ENCODE measurements around the gene EHBP1.

The EHBP1 gene

DNA sequence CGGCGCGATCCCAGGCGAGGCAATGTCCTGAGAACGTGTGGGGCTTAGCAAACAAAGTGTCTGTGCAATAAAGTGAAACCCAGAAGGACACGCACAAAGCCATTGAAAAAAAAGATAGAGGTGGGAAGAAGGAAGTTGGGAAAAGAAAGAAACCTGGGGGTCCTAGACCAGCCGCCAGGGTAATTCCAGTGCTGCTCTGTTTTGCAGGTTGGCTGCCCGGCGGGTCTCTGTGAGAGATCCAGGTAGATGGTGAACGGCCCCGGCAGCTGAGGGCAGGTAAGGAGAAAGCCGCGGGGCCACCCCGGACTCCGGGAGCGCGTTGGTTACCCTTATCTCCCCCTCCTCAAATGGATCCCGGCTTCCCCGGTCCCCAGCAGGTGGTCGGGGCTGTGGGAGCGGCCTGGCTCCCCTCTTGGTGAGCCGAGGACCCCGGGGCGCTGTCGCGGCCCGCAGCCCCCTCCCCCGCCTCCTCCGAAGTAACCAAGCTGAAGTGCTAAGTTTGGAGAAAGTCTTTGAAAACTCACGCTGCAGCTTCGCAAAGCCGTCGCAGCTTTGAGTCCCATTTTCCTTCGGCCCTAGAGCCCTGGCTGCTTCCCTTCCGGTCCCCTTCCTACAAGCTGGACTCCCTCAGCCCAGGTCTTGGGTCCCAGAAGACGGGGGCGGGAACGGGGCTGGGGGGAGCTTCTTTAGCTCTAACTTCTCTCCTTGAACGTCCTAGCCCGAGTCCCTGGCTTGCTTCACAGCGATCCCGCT lies 345.7 kb downstream of the EHBP1 start:
- no peak for DNase-seq (ENCODE audit: low read depth, low spot score)

DNA sequence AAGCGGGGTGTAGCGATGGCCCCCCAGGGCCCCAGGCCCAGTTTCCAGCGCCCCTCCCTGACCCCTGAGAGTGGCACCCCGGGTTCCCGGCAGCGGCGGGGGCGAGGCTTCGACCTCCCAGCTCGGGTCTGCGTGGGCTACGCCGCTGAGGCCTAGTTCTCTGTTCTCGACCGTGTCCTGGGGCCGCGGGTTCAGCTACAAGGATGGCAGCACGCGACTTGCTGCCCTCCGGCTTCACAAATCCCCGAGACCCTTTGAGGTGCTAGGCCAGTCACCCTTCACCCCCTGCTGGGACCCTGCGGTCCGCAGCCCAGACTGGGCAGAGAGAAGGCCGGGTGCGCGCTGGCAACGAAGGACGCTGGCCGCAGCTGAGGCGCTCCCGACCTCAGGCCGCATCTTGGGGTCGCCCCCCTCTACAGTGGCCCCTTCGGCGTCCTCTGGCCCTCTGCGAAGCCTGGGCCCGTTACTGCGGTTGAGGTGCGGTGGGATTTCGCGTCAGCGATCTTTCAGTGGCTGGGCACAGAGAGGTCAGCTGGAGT lies 346.4 kb downstream of the EHBP1 start:
- no peak for DNase-seq (ENCODE audit: low read depth, low spot score)

DNA sequence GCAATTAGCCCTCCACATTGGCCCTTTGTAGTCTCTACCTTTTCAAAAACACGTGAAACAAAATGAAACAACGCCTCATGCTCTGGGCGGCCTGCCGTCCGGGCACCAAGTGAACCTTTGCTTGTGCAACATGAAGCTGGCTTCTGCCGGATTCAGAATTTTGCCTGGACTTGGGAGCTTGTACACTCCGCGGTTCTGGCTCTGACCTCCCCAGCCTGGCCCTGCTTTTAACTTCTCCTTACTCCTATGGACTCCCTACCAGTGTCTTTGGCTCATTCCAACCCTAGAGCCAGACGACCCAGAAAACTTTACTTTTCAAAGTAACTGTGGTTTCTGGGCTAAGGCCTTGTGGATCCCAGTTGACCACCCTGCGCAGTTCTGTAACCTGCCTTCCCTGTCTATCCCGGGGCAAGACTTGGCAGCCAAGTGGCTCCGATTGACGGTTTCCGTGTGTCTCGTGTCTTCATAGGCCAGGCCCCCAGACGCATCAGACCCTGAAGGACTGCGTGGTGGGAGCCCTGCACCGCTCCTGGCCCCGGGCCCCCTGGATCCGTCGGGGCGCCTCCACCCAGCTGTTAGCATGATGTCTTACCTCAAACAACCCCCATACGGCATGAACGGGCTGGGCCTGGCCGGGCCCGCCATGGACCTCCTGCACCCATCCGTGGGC lies 347.0 kb downstream of the EHBP1 start:
- DNase-seq (ENCODE audit: low read depth, low spot score): no peak

DNA sequence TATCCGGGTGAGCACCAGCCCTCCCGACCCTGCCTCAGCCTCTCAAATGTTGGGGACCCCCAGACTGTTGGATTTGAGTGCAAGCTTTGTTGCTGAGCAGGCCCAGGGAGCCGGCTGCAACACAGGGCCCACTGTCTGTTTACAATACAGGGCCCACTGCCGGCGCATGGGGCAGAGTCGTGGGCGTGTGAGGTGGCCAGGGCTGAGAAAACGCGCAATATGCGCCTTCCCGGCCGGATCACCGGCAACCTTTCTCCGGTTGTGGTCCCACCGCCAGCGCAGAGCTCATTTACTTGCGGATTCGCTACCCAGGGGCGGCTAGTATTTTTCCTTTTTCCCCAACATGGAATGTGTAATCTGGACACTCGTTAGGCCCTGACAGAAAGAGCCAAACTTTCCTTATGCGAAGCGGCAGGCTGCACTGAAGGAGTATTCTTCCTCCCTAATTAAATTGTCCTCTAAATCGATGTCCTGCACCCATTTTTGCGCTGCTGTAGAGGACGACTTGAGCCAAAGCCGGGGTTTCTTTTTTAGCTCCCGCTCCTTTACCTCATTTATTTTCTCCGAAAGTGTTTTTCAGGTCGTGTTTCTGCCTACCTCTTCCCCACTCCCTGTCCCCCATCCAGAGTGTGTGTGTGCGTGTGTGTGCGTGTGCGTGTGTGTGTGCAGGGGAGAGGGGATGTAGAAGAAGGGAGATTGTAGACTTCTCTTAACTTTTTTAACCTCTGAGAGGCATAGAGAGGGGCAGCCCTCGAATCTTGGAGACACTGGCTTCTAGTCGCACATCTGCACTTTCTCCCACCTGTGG lies 347.8 kb downstream of the EHBP1 start:
- DNase-seq (ENCODE audit: low read depth, low spot score): no peak

DNA sequence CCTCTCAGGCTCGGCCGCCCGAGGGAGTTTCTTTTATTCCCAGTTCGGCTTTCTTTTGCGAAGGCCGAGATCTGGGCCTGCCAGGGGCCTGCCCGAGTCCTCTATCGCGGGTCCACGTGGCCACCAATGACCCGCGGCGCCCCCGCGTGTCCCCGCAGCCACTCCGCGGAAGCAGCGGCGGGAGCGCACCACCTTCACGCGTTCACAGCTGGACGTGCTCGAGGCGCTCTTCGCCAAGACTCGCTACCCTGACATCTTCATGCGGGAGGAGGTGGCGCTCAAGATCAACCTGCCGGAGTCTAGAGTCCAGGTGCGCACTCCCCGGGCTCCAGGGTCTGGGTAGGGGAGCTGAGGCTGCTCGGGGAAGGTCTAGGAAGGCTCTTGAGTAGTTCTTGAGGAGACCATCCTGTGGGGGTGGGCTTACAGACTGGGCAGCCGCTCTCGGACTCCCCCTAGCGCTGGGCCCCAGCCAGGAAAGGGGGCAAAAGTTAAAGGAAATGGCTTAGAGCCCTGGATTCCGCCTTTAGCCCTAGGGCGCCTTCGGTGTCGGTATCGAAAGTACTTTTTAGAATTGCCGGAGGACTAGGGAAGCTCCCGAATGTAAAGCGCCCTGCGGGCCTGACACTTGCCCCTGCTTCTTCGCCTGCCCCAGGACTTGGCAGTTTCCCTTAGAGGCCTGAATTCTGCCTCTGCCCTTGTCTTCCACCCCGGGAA lies 348.5 kb downstream of the EHBP1 start:
- DNase-seq (ENCODE audit: low read depth, low spot score): no peak

DNA sequence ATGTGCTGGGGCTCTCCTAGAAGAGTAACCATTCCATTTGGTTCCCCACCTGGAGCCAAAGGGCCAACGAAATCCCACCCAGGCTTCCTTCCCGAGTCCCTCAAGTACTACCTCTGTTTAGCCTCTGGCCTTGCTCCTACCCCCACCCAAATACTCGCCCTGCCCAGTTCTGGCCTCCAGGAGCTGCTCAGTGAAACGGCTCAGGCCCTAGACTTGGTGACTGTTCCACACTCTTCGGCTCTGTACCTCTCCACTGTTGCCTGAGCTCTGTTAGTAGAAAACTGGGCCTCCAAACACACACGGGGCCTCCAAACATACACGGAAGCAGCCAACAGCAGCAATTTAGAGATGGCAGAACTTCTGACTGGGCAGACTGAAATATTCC lies 349.3 kb downstream of the EHBP1 start:
- DNase-seq (ENCODE audit: low read depth, low spot score): no peak

DNA sequence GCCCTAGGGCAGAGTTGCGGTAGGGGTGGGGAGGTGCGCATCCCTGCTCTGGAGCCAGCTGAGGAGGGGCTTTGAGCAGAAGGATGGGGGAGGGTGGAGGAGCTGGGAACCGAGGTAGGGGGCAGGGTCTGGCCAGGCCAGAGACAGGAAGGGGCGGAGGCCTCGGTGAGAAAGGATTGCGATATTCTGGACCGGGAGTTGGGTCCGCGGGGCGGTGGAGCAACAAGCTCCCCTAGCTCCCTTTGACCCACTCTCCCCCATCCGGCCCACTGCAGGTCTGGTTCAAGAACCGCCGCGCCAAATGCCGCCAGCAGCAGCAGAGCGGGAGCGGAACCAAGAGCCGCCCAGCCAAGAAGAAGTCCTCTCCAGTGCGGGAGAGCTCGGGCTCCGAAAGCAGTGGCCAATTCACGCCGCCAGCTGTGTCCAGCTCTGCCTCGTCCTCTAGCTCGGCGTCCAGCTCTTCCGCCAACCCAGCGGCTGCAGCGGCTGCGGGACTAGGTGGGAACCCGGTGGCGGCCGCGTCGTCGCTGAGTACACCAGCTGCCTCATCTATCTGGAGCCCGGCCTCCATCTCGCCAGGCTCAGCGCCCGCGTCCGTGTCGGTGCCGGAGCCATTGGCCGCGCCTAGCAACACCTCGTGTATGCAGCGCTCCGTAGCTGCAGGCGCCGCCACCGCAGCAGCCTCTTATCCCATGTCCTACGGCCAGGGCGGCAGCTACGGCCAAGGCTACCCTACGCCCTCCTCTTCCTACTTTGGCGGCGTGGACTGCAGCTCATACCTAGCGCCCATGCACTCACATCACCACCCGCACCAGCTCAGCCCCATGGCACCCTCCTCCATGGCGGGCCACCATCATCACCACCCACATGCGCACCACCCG lies 350.0 kb downstream of the EHBP1 start:
- no peak for DNase-seq (ENCODE audit: low read depth, low spot score)

DNA sequence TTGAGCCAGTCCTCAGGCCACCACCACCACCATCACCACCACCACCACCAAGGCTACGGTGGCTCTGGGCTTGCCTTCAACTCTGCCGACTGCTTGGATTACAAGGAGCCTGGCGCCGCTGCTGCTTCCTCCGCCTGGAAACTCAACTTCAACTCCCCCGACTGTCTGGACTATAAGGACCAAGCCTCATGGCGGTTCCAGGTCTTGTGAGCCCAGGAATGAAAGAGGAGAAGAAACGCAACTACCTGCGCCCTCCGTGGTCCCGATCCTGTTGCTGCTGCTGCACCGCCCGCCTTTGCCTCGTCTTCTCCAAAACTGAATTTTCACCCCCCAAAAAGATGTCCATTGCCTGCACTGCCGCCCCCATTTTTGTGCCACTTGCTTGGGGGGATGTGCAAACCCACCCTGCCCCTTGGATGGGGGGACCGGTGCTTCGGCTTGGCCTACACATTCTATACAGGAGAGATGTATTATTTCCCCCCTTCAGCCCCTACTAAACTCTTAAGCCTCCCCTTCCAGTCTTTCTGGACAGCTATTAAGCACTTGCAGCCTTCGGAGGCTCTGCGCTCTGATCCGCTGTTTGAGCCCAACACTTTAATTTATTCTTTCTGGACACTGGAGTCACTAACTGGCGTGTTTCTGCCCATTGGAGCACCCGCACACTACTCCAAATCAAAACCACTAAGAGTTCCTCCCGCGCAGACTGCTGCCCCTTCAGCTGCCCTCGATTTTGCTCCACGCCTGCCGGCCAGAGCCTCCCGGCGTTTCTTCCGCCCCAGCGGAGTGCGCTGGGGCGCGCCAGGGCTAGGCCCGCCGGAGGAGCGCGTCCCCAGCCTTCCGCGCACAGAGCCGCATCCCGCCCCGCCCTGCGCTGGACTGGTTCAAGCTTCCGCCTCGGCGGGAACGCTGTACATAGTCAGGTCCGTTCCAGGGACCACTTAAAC lies 350.9 kb downstream of the EHBP1 start:
- no peak for DNase-seq (ENCODE audit: low read depth, low spot score)

DNA sequence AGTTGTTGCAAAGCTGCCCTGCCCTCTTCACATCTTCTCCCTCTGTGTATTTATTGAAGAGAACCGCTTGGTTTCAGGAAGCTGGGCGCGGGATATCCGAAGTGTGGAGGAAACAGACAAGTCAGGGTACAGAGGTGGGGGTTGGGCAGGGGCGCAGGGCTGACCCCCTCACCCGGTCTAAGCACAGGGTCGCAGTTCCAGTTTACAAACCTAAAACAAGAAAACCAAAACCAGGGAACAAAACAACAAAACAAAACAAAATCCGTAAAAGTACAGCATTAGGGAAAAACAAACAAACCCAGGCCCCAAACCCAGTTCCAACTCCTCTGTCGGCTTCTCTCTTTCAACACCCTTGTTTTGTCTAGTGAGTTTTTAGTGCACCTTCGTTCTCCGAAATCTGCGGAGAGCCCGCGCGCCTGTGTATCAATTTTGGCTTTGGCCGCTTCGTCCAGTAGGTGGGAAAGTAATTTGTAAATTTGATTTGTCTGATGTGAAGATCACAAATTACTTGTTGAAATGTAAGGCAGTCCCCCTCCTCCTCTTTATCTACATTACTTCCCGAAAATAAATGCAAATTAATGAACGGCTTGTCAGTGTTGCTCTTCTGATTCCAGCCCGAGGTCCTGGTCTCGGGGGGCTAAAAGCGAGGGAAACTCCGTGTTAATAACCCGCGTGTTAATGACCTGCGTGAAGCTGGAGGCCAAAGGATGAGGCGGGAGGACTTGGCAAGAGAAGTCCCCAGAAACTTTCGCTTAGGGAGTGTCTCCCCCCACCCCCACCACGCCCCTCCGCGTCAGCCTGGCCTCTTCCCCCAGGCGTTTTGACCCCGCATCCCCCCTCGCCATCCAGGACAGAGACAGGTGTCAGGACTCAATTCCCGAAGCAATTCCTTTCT lies 352.0 kb downstream of the EHBP1 start:
- DNase-seq (ENCODE audit: low read depth, low spot score): no peak

DNA sequence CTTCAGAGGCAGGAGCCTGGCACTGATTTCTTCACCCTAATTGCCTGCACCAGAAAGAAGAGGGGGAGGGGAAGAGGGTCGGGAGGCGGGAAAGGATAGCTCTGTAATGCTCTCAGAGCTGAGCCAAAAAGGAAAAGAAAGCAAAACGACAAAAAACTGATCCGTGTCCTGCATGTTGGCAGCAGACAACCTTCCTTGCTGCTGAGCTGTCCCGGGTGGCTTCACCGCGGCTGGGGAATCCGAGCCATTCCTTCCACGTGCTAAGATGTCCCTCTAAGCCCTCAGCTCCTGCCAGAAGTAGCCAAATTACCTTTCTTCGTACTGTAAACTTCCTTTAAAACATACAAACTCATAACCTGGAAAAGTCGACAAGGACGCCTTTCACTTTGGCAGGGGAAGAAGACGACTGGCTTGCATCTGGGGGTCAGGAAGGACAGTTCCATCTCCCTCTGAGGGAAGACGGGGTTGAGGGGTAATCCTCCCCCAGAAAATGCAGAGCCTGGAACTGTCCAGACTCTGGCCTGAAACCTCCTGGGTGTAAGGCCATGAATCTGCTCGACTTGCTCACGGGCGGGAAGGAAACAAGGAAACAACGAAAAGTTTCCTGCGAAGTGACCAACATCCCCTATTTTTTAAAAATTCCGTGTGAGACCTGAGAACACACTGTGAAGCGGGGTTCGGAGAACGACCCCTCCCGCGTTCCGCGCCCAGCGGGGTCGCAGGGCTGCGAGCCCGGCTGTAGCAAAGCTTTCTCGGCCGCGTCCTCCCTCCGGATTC lies 352.8 kb downstream of the EHBP1 start:
- no peak for DNase-seq (ENCODE audit: low read depth, low spot score)

DNA sequence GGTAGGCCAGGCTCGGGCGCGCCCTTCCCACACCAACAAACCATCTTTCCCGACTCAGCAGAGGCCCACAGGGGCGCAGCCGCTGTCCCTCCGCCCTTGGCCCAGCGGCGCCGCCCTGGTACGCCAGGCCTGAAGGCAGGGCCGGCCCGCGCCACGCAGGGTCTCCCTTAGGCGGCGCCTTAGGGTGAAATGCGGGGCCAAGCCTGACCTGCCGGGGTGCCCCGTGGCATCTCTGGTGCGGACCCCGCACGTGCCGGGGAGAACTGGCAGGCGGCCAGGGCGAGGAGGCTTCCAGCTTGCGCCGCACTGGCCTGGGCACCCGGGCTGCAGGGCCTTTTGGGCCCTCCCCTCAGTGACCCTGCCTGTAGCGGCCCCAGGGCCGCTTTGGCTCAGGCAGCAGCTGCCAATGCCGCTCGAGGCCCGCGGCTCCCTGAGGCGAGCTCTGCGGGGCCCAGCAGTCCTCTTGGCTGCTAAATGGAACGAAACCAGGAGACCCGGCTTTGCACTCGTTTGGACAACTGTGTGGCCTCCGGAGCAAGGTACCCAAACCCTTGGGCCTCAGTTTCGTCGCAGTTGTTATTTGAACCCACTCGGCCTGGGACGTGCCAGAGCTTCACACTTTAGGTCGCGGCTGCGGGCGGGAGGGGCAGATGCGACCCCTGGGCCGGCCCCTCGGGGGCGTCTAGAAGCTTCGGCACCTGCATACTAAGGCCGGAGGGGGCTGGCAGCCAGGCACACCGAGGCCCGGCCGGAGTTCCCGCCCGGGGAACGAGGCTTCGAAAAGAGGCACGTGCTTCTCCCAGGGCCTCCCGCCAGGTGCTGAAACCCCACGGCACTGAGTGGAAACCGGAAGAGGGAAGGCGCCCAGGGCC lies 353.6 kb downstream of the EHBP1 start:
- DNase-seq (ENCODE audit: low read depth, low spot score): no peak

DNA sequence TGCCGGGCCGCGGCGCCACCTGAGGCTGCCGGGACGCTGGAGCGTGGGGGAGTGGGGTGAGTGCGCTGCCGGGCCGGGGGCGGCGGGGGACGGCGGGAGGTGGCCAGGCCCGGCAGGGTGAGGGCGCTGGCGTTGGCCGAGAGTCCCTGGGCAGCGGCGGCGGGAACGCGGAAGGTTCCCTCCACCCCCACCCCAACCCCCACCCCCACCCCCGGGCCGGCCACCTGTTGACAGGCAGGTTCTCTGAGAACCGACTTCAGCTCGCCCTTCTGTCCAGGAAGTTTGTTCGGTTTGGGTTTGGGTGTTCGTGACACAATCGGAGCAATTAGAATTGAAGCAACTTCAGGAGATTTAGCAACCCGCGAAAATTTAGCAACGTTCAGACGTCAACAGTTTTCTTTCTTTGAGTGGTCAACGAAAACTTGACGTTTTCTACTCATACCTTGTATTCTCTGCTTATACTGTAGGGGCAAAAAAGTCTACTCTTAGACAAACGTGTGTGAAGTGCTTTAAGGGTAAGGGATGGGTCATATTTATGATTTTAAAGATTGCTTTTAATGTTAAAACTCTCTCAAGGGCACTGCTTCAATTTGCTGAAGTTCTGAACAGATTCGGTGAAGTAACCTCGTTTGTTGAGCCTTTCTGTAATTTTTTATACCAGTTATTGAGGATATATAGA lies 354.4 kb downstream of the EHBP1 start:
- no peak for DNase-seq (ENCODE audit: low read depth, low spot score)

DNA sequence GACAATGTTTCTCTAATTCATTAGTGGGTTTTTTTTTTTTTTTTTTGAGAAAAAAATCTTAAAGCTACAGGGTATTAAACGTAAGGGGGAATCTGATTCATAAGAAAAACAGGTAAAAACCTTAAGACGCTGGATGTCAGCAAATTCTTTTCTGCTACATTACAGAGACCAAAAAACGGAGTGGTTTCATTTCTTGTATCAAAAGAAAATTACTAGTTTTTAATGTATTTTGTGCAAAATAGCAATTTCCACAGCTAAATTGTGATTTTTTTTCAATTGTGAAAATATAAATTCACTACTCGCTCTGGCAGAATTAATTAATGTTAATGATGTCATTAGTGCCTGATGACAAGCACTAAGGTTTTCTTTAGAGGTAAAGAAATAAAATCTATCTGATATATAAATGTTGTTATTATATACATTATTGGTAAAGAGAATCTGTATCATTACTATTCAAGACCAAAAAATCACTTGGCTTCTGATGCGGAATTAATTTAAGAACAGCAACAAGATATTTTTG lies 355.0 kb downstream of the EHBP1 start:
- no peak for DNase-seq (ENCODE audit: low read depth, low spot score)

DNA sequence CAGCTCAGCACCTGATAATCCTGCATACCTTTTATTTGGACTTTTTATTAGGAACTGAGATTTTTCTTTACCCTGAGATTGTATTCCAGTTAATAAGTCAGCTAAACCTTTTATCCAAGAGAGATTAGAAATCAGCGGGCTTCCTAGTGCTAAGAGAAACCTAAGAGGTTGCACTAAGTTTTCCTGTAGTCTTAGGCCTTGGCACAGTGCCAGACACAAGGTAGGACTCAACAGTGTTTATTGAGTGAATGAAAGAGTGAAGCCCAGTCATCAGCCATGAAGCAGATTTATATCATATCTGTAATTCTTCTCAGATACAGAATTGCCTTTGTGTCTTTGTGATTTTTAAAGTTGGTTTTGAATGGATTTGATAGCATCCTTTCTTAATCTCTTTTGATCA lies 358.7 kb downstream of the EHBP1 start:
- DNase-seq (ENCODE audit: low read depth, low spot score): no peak

DNA sequence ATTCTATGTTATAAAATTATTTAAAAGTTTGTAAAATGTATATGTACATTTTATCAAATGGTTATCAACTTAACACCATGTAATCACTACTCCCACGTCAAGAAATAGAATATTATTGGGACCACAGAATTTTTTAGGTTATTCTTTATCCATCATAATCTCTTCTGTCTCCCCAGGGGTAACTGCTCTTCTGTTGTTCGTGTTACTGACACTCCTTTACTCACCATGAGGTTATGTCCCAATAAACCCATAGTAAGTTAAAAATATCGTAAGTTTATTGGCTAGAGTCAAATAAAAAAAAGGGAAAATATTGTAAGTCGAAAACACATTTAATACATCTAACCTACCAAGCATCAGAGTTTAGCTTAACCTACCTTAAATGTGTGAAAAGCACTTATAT lies 359.1 kb downstream of the EHBP1 start:
- DNase-seq (ENCODE audit: low read depth, low spot score): no peak

DNA sequence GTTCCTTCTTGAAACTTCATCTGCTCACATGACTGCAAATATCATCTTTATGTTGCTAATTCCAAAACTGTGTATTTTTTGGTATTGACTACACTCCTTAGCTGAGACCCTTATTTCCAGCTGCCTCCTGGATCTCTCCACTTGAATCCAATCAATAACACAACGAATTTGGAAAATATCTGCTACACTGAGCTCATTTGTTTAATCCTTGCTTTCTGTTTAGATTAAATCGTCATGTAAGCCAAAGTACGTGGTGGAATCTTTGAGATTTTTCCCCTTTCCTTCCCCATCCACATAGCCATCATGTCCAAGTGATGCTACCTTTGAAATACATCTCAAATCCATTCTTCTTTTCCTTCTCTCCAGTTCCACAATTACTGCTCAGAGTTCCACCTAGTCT lies 360.8 kb downstream of the EHBP1 start:
- DNase-seq (ENCODE audit: low read depth, low spot score): no peak

Data from activated naive CD8-positive, alpha-beta T cell treated with anti-CD3 and anti-CD28 coated beads, Interleukin-2, amount 50 U/mL, for 16 hours (primary cell).